Measurements from ENCODE around the gene NINJ2. TPM values are rescaled to one million over a fixed set of nuclear protein-coding genes. Genes with fewer than 3 reads are reported as not detected.

NINJ2 gene
- total RNA-seq, 1 donor = 0.43 TPM

DNA sequence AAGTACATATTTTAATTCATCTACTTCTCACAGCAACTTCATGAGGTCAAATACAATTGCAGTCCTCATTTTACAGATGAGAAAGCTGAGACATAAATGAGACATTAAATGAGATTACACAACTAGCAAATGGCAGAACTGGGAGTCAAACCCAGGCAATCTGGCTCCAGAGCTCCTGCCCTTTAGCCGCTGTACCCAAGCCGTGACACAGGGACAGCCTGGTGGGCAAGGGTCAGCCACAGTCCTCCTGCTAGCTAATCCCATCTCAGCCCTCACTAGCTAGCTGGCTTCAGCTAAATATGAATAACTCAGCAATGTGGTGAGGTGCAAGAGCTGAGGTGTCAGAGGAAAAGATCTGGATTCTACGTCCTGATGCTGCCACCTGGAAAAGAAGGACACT is 54.8 kb downstream of the NINJ2 start:
- H3K4me3 ChIP-seq (ENCODE audit: low read depth, low read length) = no peak overlapping the region
- no peak for DNase-seq (ENCODE audit: low read depth)
- TF ChIP-seq, protein P1, sequence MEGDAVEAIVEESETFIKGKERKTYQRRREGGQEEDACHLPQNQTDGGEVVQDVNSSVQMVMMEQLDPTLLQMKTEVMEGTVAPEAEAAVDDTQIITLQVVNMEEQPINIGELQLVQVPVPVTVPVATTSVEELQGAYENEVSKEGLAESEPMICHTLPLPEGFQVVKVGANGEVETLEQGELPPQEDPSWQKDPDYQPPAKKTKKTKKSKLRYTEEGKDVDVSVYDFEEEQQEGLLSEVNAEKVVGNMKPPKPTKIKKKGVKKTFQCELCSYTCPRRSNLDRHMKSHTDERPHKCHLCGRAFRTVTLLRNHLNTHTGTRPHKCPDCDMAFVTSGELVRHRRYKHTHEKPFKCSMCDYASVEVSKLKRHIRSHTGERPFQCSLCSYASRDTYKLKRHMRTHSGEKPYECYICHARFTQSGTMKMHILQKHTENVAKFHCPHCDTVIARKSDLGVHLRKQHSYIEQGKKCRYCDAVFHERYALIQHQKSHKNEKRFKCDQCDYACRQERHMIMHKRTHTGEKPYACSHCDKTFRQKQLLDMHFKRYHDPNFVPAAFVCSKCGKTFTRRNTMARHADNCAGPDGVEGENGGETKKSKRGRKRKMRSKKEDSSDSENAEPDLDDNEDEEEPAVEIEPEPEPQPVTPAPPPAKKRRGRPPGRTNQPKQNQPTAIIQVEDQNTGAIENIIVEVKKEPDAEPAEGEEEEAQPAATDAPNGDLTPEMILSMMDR (IDR thresholded peaks at IDR 0.05; ENCODE audit: insufficient read depth, low read depth, low read length) = no peak

DNA sequence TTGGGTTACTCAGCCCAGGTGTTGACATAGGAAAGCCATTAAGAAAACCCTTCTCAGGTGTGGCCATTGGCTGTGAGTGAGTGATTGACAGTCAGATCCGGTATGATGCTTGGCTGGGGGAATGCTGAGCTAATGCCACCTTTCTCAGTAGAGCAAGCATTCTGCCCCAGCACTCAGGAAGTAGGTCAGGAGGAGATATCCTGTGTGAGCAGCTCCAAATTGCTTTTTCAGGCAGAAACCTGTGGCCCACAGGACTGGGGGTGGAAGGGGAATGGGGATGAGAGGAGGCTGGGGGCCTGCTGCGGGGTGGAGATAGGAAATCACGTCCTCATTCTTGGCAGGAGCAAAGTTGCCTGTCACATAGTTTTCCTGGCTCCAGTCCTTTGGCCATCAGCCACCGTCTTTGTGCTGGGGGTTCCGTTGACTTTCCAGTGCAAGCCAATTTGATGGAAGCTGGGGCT is 55.7 kb downstream of the NINJ2 start:
- TF ChIP-seq, protein P1 (IDR thresholded peaks at IDR 0.05; ENCODE audit: insufficient read depth, low read depth, low read length) = no peak
- DNase-seq (ENCODE audit: low read depth) = no peak

DNA sequence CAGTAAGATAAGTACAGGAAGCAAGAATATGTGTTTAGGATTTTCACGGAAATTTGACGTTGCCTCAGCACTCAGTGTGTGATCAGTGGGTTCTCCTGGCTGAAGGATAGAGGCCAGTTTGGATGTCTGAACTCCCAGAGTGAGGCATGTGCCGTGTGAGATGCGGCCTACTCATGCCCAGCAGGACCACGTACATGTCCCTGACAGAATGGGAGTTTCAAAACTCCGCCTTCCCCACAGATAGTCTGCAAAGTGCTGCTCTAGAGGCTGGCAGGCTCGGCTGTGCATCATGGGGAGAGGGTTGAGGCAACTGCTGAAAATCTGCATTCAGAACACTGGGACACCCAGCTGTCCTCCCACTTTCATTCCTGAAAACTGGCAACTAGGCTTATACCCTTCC is 58.3 kb downstream of the NINJ2 start:
- TF ChIP-seq, protein P1 (IDR thresholded peaks at IDR 0.05; ENCODE audit: insufficient read depth, low read depth, low read length) = no peak
- H3K4me3 ChIP-seq (ENCODE audit: low read depth, low read length) = no peak overlapping the region
- no peak for DNase-seq (ENCODE audit: low read depth)

More for the DNA sequence above, 55.7 kb downstream of the NINJ2 start:
- no peak overlapping the region for H3K4me3 ChIP-seq (ENCODE audit: low read depth, low read length)

DNA sequence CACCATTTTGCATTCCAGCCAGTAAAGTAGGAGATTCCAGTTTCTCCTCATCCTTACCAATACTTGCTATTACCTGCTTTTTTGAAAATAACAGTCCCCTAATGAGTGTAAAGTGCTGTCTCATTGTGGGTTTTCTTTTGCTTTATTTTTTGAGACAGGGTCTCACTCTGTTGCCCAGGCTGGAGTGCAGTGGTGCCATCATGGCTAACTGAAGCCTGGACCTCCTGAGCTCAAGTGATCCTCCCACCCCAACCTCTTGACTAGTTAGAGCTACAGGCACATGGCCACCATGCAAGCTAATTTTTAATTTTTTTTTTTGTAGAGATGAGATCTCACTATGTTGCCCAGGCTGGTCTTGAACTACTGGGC is 60.6 kb downstream of the NINJ2 start:
- no peak overlapping the region for H3K4me3 ChIP-seq (ENCODE audit: low read depth, low read length)
- DNase-seq (ENCODE audit: low read depth) = no peak
- TF ChIP-seq, protein P1 (IDR thresholded peaks at IDR 0.05; ENCODE audit: insufficient read depth, low read depth, low read length) = no peak

DNA sequence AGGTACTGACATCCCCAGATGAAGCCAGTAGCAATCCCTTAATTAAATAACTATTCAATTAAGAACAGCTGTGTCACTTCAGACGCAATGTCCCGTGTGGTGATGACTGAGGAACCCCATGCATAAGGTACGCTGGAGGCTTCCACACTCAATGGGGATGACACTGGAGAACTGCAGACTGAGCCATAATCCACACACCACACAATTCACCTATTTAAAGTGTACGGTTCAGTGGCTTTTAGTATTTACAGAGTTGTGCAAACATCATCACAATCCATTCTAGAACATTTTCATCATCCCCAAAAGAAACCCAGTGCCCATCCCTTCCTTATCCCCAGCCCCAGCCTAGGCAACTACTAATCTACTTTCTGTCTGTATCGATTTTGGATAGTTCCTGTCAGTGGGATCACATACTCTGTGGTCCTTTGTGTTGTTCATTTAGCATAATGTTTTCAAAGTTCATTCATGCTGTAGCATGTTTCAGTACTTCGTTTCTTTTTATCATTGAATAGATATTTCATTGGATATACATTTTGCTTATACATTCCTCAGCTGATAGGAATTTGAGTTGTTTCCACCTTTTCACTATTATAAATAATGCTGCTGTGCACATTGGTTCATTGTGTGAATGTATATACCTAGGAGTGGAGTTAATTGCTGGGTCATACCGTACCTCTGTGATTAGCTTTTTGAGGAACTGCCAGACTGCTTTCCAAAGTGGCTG is 61.1 kb downstream of the NINJ2 start:
- no peak for DNase-seq (ENCODE audit: low read depth)
- TF ChIP-seq, protein P1 (IDR thresholded peaks at IDR 0.05; ENCODE audit: insufficient read depth, low read depth, low read length) = no peak
- H3K4me3 ChIP-seq (ENCODE audit: low read depth, low read length) = no peak overlapping the region

DNA sequence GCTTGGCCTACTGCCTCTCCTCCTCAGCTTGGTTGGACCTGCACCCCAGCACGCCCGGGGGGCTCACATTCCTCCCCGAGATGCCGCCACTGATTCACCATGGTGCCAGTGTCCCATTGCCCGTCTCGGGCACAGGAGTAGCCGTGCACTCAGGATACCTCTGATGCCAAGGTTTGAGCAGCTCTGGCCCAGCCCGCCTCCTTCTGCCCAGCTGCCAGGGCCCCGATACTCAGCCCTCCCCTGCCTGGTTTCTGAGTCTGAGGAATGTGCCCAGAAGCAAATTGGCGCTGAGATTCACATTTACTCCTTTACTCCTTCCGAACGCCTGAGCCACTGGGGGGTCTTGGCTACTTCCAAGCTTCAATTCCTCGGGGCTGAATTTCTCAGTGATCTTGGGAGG is 63.5 kb downstream of the NINJ2 start:
- no peak for DNase-seq (ENCODE audit: low read depth)
- TF ChIP-seq, protein P1 (IDR thresholded peaks at IDR 0.05; ENCODE audit: insufficient read depth, low read depth, low read length) = no peak
- no peak overlapping the region for H3K4me3 ChIP-seq (ENCODE audit: low read depth, low read length)

All from fibroblast of villous mesenchyme (primary cell).